HPDE6-E6E7 (cell line): ENCODE measurements around the gene MAP3K14.
A peak's percentile ranks its signal among the peaks of the same experiment; 100 is the strongest.

Experiments
- DNase-seq: peaks from one replicate; pipeline ENCODE4 v3.0.0; 2011; ENCODE audit warnings: missing footprints; ENCODE audit errors: extremely low spot score

Gene MAP3K14

GRCh38 chr17:45338996-45339535 lies 22.2 kb upstream of the MAP3K14 start:
- no peak for DNase-seq

DNA sequence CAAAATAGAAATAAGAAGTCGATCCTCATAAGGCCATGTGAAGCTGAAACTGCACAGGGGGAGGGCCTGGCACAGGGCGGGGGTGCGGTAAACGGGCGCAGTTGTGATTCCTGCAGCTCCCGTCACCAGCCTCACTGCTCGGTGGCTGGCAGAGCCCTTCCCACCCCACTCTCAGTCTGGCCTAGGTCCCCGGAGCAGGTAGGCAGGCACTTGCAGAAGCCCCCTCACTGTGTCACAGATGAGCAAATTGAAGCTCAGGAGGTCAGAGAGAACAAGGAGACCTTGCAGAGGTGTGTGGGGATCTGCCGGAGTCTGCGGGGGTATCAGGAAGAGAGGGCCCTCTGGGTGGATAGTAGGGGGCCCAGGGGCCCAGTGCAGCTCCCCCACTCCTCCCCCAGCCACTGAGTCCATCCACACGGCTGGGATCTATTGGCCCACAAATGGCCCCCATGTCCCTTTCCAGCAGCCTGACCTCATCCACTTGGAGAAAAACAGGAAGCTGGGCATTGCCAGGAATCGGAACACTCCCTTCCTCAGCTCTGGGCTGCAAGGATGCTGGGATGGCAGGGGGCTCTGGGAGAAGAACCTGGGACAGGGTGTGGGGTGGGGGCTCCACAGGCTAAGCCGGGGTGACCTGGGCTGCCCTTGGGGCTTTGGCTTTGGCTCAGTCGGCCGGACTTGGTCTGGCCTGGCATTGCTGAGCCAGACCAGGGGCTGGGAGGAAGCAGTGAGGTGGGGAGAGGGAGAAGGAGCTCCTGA lies 21.4 kb upstream of the MAP3K14 start:
- DNase-seq, result no peak

DNA sequence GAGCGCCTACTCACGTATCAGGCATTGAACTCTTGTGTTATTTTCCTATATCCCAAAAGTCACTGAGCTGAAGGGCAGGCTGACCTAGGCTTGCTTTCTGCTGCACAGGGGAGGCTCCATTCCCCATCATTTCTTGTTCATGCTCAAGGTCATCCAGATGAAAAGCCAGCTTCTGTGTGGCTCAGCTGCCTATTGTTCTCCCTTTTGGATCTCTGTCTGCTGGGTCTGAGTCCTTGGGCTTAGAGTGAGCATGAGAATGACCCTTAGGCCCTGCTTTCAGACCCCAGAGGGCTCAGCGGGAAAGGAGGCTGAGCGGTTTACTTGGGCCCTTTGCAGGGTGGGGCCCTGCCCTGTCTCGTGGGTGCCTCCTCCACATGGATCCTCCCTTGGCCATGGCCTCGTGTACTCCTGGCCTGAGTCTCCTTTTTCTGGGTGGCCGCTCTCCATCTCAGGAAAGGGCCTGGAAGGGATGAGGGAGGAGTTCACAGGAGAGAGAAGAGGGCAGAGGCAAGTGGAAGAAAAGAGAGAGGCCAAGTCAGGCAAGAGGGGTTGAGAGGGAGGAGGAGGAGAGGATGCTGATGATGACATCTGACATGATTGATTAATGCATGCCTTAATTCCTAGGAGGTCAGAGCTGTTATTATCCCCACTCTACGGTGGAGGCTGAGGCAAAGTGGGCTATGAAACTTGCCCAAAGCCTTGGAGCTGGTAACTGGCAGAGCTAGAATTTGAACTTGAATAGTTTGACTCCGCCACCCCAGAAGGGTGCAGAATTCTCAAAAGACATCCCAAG lies 19.8 kb upstream of the MAP3K14 start:
- DNase-seq, result no peak

GRCh38 chr17:45335721-45336120 lies 18.9 kb upstream of the MAP3K14 start:
- DNase-seq, result no peak

DNA sequence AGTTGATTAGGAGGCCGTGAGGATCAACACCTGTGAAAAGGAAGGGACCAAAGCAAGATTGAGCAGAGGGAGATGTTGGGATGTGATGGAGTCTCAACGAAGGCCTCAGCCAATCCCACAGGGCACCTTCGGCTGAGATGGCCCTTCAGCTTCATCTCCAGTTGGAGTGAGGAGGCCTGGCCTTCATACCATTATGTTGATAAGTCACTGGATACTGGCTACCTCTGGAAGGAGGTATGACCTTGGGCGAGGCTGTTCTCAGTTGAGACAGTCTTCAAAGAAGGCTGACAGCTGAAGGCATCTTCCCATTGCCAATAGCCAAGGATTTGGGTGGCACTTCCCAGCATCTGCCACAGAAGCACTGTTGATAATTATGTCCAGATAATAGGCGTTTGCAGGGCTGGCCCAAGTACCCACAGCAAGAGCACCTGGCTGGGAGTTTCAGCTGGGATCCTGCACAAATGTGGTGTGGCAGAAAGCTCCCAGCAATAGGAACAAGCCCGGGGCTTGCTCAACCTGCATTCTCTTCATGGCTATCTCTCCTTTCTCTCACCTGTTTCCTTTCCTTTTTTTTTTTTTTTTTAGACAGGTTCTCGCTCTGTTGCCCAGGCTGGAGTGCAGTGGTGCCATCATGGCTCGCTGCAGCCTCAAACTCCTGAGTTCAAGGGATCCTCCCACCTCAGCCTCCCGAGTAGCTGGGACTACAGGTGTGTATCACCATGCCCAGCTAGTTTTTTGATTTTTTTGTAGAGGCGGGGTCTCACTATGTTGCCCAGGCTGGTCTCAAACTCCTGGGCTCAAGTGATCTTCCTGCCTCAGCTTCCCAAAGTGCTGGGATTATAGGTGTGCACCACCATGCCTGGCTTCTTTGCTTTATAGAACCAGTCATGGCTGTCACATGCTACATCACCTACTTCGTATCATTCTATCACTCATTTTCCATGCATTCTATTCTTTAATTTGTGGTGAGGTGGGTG lies 18.2 kb upstream of the MAP3K14 start:
- no peak for DNase-seq

DNA sequence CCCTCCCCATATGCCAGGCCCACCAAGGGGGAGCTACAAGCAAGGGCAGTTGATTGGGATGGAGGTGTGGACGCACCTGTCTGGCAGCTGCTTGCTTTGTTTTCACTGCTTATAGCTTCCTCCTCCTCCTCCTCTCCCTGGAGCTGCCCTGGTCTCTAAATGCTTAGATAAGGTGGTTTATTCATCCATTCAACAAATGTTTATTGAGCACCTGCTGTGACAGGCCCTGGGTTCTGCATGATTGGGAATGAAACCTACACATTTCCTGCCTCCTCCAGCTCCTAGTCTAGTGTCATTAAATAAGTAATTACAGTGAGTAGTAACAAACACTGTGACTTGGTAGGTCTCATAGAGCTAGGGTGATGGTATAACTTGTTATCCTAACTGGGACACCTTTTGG lies 17.4 kb upstream of the MAP3K14 start:
- no peak for DNase-seq

DNA sequence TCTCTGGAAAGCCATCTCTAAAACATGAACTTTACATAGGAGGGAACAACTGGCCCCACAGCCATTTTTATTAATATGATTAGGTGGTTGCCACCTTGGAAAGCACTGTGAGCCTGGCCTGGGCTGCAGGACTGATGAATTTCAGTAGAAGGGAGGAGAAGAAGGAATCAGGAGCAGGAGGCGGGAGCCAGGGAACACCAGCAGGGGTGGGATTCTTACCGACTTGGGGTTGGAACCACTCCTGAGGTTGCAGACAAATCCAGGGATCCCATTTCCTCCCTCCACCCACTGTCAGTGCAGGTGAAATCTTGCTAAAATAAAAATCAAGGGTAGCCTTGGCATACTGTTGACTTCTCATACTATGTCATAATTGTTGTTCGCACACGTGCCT lies 16.9 kb upstream of the MAP3K14 start:
- DNase-seq, result no peak

DNA sequence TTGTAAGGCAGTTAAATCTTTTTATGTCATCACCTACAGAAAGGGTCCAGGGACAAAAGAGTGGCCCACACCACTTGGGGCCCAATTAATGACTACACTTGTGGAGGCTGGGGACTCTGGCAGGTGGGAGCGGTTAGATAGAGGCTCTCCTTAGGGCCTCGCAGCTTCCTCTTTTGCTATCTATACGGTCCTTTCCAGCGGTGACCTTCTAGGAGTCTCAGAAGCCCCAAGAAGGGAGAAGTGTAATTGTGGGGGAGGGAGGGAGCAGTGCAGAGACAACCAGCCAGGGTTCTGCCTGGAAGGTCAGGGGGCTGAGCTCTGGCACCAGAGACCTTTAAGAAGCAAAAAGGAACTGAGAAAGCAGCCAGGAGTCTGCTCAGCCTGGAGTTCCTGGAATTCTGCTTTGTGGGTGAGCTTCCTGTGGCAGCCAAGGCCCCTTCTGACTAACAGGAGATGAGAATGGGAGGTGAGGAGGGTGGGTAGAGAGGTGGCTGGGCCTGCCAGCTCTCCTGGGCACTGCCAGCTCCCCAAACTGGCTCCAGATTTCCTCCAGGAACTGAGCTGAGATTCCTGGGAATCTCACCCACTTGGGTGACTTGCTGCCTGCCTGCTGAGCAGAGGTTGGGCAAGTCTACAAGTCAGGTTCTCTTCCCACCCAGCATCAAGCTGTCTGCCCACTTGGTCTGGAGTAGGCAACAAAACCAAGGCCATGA lies 16.3 kb upstream of the MAP3K14 start:
- DNase-seq, result no peak

DNA sequence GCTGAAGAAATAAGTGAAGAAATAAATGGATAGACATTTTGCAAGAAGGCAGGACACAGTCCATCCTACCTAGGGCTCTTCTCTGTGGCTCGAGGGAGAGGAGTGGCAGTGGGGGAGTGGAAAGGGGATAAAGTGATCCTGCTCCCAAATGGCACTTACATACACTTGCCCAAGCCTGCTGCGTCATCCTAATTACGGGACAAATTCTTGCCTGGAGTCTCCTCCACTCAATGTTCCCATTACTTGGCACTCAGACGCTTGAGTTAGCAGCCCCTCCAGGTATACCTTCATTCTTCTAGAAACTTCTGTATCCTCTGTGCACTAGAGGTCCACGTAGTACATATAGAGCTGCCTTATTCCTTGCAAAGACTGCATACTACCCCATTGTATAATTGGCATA lies 15.7 kb upstream of the MAP3K14 start:
- DNase-seq, result no peak

- DNase-seq, result no peak
Observed at GRCh38 chr17:45326626-45327025, 9.8 kb upstream of the MAP3K14 start.

- no peak for DNase-seq
Observed at GRCh38 chr17:45325810-45326209, 9.0 kb upstream of the MAP3K14 start.

- DNase-seq, result no peak
Observed at GRCh38 chr17:45324336-45324735, 7.5 kb upstream of the MAP3K14 start.

DNA sequence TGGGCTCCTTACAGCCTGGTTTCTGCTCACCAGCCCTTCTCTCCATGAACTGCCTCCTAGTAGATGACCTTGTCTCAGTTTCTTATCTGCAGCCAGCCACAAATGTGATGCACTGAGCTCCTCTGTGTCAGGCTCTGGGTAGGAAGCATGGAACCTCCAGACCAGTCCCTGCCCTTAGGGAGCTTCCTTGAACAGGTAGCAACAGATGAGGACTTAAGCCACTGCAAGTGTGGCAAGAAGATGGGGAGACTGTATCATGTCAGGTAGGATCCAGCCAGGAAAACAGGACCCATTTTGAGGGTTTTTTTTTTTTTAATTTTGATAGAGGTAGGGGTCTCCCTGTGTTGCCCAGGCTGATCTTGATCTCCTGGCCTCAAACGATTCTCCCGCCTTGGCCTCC lies 5.3 kb upstream of the MAP3K14 start:
- DNase-seq, result no peak

DNA sequence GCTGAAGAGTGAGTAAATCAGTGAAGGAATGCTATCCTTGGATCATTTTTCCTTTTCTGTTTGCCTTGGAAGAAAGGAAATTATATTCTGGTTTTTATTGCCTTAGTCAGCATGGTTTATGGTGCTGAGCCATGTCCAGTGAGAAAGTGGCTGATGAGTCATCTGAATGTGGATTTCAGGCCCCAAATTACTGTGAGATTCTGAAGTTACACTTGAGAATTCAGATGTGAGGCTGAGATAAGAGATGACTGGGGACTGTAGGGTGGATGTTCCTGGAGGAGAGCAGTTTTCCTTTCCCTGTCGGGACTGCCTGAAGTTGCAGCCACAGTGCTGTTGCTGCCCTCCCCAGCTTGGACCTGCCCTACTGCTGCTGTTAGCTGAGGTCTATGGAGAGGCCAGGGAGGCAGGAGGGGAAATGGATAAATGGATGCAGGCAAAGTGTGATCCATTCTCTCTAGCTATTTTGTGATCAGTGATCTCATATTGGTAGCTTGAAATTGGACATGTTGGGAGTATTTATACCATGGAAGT lies 4.2 kb upstream of the MAP3K14 start:
- DNase-seq, result peak; percentile 74

GRCh38 chr17:45320349-45320930 lies 3.6 kb upstream of the MAP3K14 start:
- no peak for DNase-seq

DNA sequence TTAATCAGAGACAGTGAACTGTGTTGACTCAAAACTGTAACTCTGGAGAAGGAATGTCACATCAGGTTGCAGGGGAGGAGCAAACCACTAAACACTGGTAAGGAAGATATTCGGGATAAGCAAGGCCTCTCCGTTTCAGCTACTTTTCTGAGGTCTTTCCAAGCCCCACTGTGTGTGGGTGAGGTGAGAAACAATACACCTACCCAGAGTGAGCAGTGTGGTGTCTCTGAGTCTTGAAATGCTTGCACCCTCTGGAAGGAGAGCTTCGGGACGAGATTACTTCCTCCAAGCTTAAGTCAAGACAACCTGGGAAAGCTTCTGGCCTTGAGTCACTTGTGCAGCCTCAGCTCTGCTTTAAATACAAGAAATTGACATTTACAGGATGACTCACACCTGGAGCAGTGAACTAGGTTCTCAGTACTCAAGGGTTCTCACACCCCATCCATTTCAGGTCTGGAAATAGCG lies 2.5 kb upstream of the MAP3K14 start:
- DNase-seq, result peak; percentile 71

- DNase-seq, result no peak
Observed at GRCh38 chr17:45318561-45319230, 1.9 kb upstream of the MAP3K14 start.

DNA sequence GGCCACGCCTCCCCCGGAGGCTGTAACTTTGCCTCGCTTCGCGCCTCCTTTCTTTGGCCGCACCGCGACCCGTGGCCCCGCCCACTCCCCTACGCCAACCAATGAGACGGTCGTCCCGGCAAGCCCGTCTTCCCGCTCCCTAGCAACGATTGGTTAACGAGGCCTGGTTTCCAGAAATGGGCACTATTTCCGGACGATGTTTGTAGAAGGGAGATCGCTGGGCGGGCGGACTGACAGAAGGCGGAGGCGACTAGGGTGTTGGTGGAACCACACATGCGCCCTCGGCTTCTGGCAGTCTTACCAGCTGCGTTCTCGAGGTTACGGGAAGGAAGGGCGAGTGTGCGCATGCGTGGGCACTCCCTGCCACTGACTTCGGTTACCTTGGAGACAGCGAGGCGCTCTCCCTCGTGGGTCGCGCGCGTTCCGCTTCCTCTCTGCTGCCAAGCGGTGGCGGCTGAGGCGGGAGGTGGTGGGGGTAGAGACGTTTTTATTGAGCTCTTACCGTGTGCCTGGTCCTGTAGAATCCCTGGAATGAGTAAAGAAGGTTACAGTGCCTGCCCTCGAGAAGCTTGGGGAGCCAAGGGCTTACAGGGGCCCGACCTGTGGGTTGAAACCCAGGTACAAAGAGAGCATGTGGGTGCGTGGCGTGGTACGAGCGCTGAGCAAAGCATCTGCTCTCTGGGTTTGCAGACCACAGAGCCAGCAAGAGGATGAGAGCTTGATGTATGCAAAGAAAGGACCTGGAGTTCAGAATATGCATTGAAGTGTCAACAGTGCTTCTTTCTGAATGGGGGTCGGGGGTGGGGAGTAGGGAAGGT lies 500 bp upstream of the MAP3K14 start:
- DNase-seq, result peak; percentile 99
